ENCODE data around the gene PREX1. TPM values are rescaled to one million over a fixed set of nuclear protein-coding genes. Genes with fewer than 3 reads are reported as not detected.
"Not testable (repeated sequence)": the region's sequence is repeated elsewhere in the genome, so short reads cannot be mapped to it uniquely, and the experiment has no call there.

PREX1 gene
- total RNA-seq, 1 experiment from 2014 or later: 1.2 TPM

DNA sequence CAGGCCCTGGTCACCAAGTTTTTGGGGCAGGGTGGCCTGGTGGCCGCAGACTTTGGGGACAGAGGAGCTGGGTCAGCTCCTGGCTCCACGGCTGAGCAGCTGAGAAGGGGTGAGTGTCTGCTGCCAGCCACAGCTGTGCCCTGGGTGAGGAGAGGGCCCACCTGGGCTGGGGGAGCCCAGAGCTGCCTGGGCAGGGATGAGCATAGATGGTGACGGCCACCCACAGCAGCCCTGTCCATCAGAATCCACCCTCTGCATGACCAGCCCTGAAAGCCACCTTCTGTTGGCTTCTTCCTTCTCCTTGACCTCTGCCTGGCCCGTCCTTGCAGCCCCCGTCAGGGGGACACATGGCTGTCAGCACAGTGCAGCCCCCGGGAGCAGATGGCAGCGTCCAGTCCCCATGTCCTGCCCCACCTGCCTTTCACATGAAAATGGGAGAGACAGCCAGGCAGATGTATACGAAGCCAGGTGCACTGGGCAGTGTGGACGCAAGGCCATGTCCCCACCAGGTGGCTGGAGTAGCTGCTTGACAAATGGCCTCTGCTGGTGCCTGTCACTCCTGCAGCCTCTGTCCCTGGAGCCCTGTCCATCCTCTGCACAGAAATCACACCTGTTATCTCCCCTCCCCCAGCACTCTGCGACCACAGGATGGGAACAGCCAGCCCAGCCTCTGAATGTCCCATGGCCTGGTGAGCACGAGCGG is 220.8 kb downstream of the PREX1 start:
- DNase-seq (ENCODE audit: low read depth): no peak

DNA sequence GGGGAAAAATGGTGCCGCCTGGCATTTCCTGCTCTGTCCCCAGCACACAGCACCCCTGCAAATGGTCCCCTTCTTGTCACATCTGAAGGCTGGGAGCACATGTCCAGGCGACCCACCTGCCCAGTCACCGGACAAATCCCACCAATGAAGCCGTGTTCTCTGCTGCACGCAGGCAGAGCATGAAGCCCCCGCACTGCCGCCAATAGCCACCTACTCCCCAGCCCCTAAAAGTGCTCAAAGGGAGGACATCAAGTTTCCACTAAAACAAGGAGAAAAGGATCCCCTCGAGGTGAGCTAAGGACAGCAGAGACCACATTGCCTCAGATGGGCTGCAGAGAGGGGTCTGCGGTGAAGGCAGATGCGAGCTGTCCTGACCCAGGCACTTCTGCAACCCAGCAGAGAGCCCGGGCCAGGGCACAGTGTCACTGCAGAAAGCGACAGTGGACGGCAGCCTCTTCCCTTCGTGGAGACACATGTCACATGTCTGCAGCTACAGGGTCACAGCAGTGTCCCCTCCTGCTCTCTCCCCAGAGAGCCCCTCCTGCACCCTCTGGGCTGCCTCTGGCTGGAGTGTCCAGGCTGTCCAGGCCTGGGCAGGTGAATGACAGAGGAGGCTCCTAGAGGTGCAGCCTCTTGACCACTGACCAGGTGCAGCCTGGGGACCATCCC is 221.5 kb downstream of the PREX1 start:
- DNase-seq (ENCODE audit: low read depth): no peak

DNA sequence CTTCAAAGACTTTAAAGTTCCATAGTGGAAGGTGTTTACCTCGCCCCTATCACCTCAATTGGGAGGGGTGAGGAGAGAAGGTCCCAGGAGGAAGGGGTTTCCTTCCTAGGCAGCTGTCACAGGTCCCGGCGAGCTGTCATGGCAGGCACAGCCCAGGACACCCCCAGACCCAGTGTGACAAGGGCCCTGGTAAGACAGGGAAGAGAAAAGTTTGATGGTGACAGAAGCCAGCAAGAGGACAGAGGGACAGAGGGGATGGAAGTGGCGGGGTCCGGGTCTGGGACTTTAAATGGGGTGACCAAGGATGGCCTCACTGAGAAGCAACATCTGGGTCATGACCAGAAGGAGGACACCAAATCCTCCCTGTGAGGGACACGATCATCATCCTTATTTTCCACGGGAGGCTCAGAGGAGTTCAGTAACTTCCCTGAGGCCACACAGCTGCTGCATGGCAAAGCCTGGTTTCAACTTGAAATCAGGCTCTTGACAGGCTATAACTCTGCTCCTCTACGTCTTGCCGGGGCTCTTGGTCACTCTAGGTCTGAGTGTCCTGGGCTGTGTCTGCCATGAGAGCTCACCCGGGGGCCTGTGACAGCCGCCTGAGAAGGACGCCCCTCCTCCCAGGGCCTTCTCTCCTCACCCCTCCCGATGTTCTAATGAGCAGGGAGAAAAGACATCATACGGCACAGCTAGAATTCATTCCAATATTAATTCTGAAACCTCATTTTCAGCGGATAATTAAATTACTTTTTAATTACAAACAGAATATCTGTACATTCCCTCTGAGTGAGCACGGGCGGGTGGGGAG is 222.2 kb downstream of the PREX1 start:
- no peak for DNase-seq (ENCODE audit: low read depth)

DNA sequence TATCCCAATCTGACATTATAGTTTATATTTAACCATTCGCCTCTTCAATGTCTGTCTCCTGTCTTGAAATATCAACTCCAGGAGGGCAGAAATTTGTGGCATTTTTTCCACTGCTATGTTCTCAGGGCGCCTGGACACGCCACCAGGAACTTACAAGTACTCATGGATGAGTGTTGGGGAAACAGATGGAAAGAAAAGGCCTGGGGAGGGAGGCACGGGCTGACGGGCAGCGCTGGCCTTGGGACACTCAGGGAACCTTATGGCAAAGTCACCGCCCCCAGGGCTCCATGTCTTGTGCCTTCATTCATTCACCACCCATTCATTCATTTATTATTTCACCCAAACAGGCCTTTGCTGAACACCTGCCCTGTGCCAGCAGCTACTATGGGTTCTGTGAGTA is 222.9 kb downstream of the PREX1 start:
- DNase-seq (ENCODE audit: low read depth): no peak

DNA sequence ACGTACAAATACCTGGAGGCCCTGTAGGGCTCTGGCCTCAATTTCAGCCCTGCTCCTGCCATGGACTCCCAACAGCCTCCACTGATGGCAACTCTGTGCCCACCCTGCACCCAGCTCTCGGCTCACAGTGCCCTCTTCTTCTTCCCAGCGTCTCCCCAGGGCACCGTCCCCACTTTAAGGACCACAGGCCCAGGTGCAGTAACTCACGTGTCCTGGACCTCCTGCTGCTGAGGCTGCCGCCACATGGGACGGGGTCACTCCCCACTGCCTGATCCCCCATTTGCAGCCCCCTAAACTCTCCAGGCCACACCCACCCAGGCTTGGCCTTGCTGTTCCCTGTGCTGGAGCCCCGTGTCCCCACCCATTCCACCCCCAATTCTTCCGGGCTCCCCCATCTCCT is 223.4 kb downstream of the PREX1 start:
- DNase-seq (ENCODE audit: low read depth): no peak

DNA sequence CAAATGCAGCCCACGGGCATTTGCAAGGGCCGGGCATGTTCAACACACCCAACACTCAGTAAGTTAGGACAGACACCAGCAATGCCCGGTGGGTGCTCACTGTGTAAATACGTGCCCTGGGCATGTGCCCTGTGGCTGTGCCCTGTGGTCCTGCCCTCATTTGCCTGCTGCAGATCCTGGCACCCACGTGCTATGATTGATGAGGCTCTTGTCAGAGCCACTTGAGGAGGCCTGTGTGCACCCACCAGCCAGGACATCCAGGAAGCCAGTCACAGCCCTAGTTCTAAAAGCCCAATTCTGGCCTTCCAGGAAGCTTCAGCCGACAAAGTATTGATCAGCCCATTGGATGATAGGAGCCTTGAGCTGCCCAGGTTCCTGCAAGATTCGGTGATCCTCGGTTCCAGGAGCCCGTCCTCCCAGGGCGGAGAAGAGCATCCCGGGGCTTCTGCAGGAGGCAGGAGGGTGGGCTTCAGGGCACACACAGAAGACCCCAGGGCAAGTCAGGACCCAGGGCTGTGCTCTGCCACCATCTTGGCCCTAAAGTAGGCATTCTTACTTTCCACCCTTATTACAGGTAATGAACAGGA is 223.9 kb downstream of the PREX1 start:
- DNase-seq (ENCODE audit: low read depth): no peak

DNA sequence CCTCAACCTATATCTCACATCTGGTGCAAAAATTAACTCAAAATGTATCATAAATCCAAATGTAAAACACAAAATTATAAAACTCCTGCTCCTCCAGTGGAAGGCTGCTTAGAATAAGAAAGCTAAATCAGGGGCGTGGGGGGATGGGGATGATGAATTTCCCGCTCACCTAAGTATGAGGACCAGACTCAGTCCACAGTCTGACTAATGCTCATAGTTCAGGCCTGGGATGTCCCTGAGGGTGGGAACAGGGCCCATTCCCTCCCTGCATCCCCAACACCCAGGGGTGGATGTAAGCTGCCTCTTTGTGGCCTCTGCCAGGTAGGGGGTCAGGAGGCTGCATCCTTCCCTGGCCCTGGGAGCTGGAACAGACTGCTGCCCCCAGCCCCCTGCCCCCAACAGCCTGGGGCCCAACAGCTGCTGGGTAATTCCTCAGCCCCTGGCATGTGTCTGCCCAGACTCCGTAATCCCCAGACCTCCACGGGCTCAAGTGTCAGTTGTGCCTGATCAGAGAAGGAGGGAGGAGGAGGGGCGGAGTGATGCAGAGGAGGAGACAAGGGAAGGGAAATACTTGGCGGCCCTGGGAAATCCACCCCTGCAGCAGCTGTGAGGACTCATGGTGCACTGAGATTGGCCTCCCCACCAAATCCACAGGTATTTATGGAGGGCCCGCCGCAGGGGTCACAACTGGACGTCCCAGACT is 224.5 kb downstream of the PREX1 start:
- DNase-seq (ENCODE audit: low read depth): no peak

DNA sequence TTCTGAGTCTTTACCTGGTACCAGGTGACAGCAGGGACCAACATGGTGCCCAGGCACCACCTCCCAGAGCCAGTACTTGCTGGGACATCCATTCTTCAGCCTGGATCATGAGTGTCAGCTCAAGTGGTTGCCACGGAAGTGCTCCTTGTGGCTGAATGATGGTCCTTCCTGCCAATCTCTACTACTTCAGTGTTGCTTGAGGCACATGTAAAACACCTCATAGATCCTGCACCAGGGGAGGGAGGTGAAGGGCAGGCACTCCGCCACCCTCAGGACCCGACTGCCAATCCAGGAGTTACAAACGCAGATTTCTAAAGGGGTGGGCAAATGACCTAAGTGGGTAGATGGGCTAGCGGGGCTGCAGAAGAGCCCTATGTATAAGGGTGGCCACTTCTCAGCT is 226.0 kb downstream of the PREX1 start:
- DNase-seq (ENCODE audit: low read depth): no peak

DNA sequence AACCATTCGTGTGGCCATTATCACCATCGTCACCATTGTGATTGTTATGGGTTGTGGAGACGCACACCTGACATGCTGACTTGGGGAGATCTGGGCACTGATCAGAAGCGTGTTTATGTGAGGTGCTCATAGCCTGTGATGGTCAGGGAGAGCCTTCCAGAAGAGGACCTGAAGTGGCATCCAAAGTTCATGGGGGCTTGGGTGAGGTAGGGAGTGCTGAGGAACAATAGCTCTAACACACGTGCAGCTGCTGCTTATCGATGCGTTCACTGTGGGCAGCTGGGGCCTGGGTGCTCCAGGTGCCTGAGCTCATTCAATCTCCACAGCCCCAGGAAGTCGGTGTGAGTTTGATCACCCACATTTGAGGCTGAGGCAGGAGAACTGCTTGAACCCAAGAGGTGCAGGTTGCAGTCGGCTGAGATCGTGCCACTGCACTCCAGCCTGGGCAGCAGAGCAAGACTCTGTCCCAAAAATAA is 227.3 kb downstream of the PREX1 start:
- DNase-seq (ENCODE audit: low read depth): no peak

DNA sequence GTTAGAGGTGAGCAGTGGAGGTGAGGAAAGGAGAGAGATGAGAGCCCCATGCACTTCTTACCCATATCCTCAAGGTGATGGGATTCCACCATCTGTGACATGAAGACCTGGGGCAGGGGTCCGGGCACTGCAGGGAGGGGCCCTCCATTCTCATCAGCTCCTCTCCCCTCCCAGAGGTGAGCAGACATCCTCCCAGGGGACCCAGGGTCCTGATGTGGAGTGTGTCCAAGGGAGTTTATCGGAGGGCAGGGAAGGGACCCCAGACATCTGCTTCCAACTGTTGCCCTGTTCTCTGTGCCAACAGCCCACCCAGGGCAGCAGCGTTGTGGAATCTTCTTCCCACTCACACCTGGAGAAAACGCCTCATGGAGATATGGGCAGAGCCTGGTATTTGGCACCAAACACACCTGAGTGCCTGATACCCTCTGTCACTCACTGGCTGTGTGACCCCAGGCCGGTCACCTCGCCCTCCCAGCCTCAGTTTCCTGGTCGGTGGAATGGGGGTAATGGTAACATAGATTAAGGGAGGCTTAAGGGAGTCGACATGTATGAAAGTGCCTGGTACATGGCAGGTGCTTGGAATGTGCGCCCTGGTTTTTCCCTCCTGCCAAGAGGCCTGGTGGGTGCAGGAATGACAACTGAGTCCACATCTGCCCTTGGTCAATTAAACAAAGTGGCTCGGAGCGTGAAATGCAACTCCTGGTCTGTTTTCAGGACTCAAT is 227.9 kb downstream of the PREX1 start:
- no peak for DNase-seq (ENCODE audit: low read depth)

DNA sequence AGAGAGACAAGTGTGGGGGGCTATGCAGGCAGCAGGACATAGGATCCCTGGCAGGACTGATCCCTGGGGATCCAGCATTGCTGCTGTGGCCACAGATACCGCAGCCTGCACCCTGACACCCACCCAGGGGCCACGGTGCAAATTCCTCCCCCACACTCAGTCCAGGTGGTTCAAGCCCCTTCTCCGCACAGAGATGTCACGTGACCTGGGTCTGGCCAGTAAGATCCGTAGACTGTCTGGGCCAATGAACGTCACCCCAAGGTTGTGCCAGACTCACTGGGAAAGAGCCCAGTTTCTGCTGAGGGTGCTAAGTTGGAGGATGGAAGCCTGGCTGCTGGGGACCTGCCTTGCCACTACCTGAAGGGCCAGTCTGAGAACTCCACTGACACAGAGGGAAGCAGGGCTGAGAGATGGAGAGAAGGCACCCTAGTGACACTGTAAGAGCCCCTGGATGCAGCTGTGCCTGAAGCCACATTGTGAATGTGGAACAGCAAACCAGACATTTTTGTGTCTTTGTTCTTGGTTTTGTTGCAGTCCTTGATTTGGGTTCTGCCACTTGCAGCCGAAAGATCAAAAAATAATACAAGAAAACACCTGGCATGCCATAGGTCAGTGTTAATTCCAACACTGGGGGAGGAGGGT is 228.6 kb downstream of the PREX1 start:
- no peak for DNase-seq (ENCODE audit: low read depth)

DNA sequence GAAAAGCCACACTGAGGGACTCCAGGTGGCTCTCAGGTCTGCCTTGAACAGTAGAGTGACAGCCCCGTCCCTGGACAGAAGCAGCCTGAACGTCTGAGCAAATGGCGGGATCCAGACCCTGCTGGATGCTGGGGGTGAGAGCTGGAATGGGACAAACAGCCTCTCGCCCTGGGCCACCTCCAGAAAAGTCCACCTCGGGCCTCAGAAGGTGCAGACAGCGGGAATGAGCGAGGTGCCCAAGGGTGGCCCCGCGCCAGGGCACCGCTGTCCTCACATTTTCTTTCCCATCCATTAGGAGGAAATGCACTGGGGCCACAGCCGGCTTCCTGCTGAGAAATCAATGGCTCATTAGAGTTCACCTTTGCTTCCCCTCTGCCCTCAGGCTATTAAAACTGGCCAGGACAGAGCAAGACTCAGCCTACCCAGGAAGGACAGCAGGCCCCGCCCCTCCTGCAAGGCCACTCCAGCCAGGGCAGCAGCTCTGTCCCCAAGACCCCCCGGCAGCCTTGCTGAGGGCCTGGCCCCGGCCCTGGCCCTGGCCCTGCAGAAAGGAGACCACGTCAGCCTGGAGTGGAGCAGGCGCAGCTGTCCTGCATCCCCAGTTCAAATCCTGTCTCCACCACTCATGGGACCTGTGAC is 229.4 kb downstream of the PREX1 start:
- not testable (repeated sequence) for DNase-seq (ENCODE audit: low read depth)

DNA sequence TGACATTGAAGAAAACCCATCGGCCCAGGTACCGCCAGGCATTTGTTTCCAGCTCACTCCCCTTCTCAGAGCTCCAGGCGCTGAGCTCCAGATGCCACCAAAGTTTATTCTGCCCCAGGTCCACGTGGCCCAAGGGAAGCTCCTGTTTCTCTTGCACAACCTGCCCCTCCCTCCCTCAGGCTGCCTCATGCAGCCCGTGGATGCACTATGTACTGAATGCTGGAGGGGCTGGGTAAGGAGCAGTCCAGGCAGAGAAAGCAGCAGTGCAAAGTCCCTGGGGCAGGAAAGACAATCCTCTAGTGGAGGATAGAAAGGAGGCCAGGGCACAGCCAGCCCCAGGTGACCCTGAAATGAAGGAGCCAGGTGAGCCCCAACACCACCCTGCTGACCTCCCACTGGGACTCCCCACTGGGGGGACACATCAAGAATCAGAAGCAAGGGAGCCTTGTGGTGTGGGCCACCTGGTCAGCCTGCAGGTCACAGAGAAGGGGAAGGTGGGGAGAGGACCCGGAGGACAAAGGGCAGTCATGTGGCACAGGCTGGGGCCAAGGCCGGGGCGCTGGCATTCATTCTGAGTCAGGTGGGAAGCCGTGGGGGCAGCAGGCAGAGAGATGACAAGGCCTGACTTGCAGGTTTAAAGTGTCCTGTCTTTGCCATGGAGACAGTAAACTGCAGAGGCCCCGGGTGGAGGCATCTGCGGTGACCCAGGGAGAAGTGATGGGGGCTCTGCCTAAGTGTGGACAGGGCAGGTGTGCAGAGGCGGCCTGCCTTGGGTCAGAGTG is 230.1 kb downstream of the PREX1 start:
- DNase-seq (ENCODE audit: low read depth): no peak

DNA sequence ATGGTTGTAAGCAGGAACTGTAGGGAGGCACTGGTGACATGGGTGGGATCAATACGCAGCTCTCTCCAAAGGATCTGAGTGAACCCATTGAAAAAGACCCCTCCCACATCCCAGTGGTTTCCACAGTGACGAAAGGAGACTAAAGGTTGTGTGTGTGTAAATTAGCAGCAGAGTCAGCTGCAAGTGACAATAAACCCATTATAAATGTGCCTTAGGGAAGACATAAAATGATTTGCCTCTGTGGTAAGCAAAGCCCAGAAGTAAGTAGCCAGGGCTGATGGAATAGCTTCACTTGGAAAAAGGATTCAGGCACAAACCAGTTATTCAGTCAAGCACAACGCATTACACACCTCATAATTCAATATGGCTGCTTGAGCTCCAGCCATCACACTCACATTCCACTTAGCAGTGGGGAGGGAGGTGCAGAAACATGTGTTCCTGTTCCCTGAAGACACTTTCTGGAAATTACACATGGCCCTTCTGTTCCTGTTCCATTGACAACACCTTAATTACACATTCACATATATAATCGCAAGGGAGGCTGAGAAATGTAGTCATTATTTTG is 231.4 kb downstream of the PREX1 start:
- no peak for DNase-seq (ENCODE audit: low read depth)

DNA sequence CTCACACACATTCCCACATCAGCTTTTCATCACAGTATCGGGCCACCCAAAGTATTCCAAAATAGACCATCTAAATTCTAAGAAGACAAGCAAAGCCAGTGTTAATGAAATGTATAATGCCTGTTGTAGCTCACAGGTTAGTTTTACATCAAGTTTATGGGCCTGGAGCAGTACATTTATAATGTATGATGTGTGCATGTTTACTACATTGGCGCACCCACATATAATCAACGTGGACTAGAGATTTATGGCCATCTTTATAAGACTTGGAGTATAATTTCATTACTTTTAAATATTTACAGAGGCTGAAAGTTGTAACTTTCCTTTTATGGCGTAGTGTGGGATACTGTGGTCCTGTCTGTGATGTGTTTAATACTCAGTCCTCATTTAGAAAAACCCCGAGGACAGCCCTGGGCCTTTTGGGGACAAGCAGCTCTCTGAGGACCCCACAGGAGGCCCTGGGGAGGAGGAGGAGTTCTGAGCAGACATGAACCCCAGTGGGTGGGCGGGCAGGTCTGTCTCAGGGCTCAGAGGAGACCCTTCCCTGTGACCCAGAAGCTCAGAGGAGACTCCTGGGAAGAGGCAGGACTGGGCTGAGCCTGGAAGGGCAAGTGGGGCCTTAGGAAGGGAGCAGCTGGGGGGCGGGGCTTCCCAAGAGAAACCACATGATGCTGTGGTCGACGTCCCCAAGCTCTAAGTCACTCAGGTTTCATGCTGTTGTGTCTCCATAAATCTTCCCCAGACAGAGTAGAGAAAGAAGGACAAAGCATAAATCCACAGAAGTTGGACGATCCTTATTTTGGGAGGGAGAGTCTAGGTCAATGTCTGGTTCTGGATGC is 232.1 kb downstream of the PREX1 start:
- no peak for DNase-seq (ENCODE audit: low read depth)

DNA sequence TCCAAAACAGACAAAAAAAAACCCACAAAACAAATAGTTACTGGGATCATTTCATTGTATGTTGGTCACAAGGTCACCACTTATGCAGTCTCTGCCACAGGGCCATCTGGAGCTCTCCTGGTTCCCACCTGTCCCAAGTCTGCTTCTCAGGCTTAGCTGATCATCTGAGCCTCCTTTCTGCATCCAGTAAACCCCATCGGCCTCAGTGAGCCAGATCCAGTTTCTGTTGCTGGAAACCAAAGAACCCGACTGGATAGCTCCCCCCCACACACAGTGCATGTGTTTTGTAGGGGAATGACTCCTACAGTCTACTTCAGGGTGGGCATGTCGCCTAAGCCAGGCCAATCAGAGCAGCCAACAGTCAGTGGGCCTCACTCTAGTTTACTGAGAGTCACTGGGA is 233.3 kb downstream of the PREX1 start:
- DNase-seq (ENCODE audit: low read depth): no peak

DNA sequence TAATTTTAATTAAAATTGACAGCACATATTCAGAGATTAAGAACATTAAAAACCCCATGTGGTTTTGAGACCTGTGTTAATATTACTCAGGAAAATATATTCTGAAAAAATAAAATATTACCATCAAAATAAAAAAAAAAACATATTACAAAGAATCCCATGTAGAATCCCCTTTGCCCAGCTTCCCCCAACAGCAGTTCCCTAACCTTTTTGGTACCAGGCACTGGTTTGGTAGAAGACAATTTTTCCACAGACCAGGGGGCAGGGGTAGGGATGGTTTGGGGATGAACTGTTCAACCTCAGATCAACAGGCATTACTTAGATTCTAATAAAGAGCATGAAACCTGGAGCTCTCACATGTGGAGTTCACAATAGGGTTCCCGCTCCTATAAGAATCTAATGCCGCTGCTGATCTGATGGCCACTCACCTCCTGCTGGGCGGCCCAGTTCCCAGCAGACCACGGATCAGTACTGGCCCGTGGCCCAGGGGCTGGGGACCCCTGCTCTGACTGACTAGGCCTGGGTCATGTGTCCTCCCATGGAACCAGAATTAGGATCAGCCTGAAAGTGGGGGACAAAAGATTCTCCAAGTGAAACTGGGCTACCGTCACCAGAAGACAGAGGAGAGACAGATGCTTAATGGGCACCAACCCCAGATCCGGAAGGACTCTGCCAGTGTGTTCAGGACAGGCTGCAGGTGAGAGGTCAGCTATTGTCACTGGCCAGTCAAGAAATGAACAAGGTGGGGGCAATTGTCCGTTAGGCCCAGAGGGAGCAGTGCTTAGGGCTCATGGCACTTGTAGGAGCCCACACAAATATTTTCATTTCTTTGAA is 235.5 kb downstream of the PREX1 start:
- no peak for DNase-seq (ENCODE audit: low read depth)
